ENCODE measurements around the gene MRE11. TPM values are rescaled to one million over a fixed set of nuclear protein-coding genes. Genes with fewer than 3 reads are reported as not detected.

Gene MRE11
- total RNA-seq, 1 experiment from 2014 or later, result 40.7 TPM

- no peak overlapping the region for H3K9ac ChIP-seq (ENCODE audit: extremely low read depth, insufficient read length, low read length)
- H3K36me3 Mint-ChIP-seq (ENCODE audit: insufficient read depth in 1 of 3, low read depth in 3 of 3), result no peaks in the 10 kb centered on the region; a peak in 1 of 7 replicates
Observed at GRCh38 chr11:94400050-94400449, 93.6 kb downstream of the MRE11 start.

More at GRCh38 chr11:94400050-94400449, 93.6 kb downstream of the MRE11 start:
- no CpG with 5 or more reads among the region's 4 CpGs for WGBS (ENCODE audit: extremely low coverage, insufficient read length, low lambda C conversion rate)
- Mint-ChIP-seq H3K27me3 (ENCODE audit: low read depth) (peaks cover 70% of the 10 kb centered on the region), H3K4me3 (peak overlapping the region in 1 of 2 experiments; percentile 88; a peak in 2 of 5 replicates), H3K9me3 (no peaks in the 10 kb centered on the region), H3K27ac (no peak overlapping the region), H3K4me1 (peaks cover 14 to 17% of the 10 kb centered on the region in 2 experiments)
- no peak for DNase-seq
- Histone ChIP-seq H3K23ac (ENCODE audit: insufficient read length, low read depth, low read length) (no peak overlapping the region), H2BK5ac (ENCODE audit: insufficient read length, low read length) (no peak overlapping the region), H3K27ac (ENCODE audit: insufficient read length, low read depth, low read length) (no peak overlapping the region), H3K4me2 (ENCODE audit: insufficient read depth, insufficient read length, low read length) (no peak overlapping the region), H3K14ac (ENCODE audit: insufficient read depth, low read length) (no peak overlapping the region), H2AK5ac (ENCODE audit: insufficient read length, low read length) (no peak overlapping the region), H2BK15ac (ENCODE audit: low read depth, low read length) (no peak overlapping the region), H3K56ac (ENCODE audit: insufficient read length, low read depth, low read length) (no peak overlapping the region), H2BK20ac (ENCODE audit: low read depth, low read length, poor library complexity, severe bottlenecking) (no peak overlapping the region), H2AFZ (ENCODE audit: low read length) (no peak overlapping the region), H3K4me1 (ENCODE audit: insufficient read depth, low read length) (no peaks in the 10 kb centered on the region), H2BK120ac (ENCODE audit: low read depth, low read length, poor library complexity, severe bottlenecking) (no peak overlapping the region), H4K91ac (ENCODE audit: insufficient read length, low read depth, low read length) (no peak overlapping the region), H3K4ac (ENCODE audit: low read depth, low read length) (no peak overlapping the region), H2BK12ac (ENCODE audit: insufficient read length, low read depth, low read length) (no peak overlapping the region), H3K27me3 (ENCODE audit: insufficient read depth, low read length) (peaks cover 23% of the 10 kb centered on the region; the same call in 1 of the 2 replicates), H3K9me3 (ENCODE audit: control insufficient read depth, low read depth, low read length) (no peaks in the 10 kb centered on the region), H4K8ac (replicated peaks; ENCODE audit: insufficient read length, low read depth, low read length) (no peak overlapping the region), H3K79me2 (ENCODE audit: insufficient read depth, low read length) (no peaks in the 10 kb centered on the region), H3K79me1 (ENCODE audit: insufficient read depth, low read depth, low read length, poor library complexity, severe bottlenecking) (no peaks in the 10 kb centered on the region), H3K23me2 (ENCODE audit: insufficient read length, low read depth, low read length, poor library complexity, severe bottlenecking) (no peaks in the 10 kb centered on the region), H4K5ac (ENCODE audit: insufficient read length, low read depth, low read length) (no peak overlapping the region), H3T11ph (ENCODE audit: low read length) (no peak overlapping the region), H4K20me1 (ENCODE audit: control insufficient read depth, insufficient read depth, insufficient read length) (no peaks in the 10 kb centered on the region), H3K18ac (ENCODE audit: insufficient read length, low read depth, low read length) (no peak overlapping the region)
- TF ChIP-seq CTCF (conservative IDR thresholded peaks at IDR 0.05), result no peak

All from H9 (cell line).